COR-L47 (cell line): ENCODE measurements around the gene C11orf24.
"Not testable (repeated sequence)": the region's sequence is repeated elsewhere in the genome, so short reads cannot be mapped to it uniquely, and the experiment has no call there.

Experiments used
- DNase-seq: peaks from one replicate; lab custom pipeline; 2025; lab: John Stamatoyannopoulos, UW

The C11orf24 gene

DNA sequence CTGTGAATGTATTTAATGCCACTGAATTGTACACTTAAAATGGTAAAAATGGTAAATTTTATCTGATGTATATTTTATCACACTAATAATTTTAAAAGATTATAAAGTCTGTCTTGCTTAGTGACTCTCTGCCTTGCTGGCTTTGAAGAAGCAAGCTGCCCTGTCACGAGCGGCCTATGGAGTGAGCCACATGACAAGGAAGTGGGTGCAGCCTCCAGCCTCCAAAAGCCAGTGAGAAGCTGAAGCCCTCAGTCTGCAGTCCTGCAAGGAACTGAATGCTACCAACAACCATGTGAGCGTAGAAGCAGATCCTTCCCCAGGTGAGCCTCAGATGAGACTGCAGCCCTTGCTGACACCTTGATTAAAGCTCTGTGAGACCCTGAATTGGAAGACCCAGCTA, 20.0 kb downstream of the C11orf24 start:
- DNase-seq, result no peak

DNA sequence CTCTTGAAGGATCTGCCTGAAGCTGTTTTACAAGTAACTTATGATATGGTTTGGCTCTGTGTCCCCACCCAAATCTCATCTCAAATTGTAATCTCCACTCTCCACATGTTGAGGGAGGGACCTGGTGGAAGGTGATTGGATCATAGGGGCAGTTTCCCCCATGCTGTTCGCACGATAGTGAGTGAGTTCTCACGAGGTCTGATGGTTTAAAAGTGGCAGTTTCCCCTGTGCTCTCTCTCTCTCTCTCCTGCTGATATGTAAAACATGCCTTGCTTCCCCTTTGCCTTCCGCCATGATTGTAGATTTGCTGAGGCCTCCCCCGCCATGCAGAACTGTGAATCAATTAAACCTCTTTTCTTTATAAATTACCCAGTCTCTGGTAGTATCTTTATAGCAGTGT, 26.9 kb downstream of the C11orf24 start:
- not testable (repeated sequence) for DNase-seq

DNA sequence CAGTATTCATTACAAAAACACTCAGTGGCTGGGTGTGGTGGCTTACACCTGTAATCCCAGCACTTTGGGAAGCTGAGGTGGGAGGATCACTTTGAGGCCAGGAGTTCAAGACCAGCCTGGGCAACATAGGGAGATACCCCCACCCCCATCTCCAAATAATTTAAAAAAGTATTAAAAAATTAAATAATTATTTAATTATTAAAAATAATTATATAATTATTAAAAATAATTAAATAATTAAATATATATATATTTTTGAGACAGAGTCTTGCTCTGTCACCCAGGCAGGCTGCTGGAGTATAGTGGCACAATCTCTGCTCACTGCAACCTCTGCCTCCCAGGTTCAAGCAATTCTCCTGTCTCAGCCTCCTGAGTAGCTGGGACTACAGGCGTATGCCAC, 27.9 kb downstream of the C11orf24 start:
- not testable (repeated sequence) for DNase-seq

DNA sequence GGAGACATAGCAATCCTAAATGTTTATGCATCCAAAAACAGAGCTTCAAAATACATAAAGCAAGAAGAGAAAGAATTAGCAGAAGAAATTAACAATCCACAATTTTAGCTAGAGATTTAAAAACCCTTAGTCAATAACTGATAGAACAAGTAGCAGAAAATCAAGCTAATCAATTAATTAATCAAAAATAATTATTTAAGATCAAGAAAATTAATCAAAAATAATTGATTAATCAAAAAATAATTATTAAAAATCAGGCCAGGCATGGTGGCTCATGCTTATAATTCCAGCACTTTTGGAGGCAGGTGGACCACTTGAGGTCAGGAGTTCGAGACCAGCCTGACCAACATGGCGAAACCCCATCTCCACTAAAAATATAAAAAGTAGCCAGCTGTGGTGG, 29.2 kb downstream of the C11orf24 start:
- DNase-seq, result no peak

DNA sequence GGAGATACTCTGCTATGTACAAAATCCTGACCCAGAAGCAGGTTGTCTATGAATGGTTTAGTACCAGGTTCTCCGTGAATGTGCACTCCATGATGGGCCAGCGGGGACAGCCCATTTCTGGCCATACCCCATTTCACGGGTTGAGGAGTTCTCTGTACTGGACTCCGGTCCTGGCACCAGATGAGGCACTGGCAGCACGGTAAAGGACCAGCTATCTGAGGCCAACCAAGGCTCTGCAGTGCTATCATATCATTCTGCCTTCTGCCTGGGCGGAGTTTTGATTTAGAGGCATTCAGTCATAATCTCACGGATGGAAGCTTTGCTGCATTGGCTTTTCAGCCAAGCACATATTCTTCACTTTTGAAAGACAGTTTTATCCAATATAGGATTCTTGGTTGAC, 40.2 kb downstream of the C11orf24 start:
- no peak for DNase-seq

DNA sequence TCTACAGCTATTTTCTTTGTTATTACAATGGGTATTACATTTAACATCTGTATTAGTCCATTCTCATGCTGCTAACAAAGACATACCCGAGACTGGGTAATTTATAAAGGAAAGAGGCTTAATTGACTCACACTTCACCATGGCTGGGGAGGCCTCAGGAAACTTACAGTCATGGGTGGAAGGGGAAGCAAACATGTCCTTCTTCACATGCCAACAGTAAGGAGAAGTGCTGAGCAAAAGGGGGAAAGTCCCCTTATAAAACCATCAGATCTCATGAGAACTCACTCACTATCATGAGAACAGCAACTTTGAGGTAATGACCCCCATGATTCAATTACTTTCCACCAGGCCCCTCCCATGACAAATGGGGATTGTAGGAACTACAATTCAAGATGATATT, 42.2 kb downstream of the C11orf24 start:
- no peak for DNase-seq

DNA sequence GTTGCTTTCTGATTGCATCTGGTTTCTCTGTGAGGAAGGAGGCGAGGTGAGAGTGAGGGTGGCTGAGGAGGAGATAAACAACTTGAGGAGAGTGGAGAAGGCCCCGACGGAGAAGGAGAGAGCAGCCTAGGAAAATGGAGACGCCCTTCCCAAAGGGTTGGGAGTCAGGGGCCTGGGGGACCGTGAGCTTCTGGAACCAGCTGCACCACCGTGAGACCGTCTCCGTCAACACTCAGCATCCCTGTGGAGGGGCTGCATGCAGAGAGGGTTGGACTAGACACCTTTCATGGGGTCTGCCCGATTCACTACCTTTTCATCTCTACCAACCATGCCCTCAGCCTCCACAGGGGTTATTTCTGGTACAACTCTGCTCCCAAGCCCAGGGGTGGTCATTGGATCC, 45.4 kb downstream of the C11orf24 start:
- DNase-seq, result no peak

DNA sequence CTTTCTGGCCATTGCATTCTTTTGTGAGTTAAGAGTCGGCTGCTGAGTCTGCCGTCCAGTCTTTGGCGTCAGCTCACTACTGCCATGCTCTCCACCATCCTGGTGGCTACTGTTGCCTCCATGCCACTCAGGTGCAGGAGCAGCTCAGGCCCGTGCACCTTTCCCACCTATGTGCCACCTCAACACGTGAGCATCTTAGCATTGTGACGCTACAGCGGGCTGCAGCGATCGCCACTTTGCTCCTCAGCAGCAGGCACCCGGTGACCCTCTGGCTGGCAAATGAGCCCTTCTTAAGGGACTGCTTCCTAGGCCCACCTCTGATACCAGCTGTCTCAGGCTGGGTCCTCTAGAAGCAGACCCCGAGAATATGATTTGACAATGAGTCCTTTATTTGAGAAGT, 47.2 kb downstream of the C11orf24 start:
- DNase-seq, result no peak

DNA sequence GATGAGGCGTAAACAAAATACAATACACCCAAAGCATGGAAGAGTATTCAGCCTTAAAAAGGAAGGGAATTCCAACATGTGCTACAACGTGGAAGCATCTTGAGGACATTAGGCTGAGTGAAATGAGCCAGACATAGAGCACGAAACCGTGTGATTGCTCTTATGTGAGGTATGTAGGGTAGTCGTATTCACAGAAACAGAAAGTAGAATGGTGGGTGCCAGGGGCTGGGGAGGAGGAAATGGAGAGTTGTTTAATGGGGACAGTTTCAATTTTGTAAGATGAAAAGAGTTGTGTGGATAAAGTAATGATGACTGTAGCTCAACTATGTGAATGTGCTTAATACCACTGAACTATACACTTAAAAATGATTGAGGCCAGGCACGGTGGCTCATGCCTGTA, 48.5 kb downstream of the C11orf24 start:
- DNase-seq, result no peak

DNA sequence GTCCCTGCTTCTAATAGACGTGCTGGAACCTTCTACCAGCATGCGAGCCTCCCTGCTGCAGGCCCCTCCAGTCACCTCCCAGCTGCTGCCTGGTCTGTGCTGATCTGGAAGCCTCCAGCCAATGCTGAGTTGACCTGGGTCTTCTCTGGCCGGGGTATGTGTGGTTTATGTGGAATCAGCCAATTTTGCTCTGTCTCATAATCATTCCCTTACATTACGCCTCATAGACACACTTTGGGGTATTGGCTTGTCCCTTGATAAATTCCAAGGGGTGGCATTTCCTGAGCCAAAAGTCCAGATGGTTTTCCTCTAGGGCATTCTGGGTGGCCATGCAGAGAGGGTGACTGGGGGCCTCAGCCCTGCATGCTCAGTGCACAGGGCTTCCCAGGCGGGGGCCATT, 50.4 kb downstream of the C11orf24 start:
- DNase-seq, result no peak

DNA sequence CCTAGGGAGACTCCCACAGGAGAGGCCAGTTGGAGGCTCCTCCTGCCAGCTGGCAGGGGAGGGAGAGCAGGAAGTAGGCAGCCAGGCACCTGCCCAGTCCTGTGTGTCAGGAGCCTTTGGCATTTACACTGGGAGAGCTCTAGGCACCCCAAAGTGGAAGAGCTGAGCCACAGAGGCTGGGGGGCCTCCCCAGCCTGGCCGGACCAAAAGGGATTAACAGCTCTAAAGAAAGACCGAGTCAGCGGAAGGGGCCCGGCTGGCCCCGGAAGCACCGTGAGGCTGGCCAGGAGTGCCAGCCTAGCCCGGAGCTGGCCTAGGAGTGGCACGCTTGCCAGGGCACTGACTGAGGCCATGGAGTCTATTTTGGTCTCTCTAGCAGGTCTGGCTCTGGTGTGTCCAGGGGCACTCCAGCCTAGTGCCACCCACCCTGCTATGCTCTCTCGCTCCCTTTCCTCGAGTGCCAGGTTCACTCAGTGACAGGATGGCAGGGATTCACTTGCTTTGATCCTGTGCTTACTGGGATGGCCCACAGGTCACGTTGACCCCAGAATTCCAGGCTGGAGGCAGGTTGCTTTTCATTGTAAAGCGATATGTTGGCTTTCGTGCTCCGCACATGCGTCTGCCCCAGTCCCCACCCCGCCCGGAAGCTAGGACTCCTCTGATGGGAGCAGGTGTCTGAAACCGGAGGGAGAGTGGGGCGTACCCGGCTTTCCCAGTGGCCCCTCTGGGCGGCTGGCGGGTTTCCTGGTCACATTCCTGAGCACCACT, 55.4 kb downstream of the C11orf24 start:
- DNase-seq, result no peak

DNA sequence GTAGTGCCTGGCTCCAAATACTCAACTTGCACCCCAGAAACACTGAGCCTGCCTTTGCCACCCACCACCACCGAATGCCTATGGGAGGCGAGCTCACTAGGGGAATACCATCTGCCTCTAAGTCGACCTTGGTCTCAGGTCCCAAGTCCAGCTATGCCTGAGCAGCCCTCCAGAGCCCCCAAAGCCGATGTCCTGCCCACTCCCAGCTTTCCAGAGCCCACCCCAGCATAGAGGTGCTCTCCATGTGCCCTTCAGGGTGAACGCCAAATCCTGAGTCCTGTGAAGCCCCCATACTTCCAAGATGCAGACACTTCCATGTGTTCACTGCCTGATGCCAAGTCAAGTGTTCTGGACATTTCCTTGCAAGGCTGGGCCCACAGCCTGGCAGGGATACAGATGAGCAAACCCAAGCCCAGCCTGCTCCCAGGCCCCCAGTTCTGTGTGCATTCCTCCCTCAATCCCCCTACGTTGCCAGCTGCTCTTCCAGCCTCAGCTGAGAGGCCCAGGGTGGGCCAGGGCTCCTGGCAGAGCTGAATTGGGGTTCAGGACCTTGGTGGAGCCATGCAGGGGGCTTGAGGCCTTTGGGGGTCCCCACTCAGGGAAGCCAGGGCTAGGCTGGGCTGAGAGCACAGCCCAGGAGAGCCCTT, 56.1 kb downstream of the C11orf24 start:
- no peak for DNase-seq

DNA sequence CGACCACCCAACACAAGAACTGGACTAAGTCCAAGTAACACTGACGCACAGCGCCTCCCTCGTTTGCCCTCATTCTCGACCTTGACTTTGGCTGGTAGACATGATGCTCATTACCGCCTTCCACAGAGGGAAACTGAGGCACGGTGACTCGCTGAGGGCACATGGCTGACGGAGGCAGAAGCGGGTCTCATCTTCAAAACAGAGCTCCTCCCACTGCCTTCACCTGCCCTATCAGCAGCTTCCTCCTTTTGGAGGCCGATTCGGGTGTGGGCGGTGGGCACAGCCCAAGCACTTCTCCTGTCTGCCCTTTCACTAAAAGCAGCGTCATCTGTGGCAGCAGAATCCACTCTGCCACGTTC, 56.7 kb downstream of the C11orf24 start:
- no peak for DNase-seq

DNA sequence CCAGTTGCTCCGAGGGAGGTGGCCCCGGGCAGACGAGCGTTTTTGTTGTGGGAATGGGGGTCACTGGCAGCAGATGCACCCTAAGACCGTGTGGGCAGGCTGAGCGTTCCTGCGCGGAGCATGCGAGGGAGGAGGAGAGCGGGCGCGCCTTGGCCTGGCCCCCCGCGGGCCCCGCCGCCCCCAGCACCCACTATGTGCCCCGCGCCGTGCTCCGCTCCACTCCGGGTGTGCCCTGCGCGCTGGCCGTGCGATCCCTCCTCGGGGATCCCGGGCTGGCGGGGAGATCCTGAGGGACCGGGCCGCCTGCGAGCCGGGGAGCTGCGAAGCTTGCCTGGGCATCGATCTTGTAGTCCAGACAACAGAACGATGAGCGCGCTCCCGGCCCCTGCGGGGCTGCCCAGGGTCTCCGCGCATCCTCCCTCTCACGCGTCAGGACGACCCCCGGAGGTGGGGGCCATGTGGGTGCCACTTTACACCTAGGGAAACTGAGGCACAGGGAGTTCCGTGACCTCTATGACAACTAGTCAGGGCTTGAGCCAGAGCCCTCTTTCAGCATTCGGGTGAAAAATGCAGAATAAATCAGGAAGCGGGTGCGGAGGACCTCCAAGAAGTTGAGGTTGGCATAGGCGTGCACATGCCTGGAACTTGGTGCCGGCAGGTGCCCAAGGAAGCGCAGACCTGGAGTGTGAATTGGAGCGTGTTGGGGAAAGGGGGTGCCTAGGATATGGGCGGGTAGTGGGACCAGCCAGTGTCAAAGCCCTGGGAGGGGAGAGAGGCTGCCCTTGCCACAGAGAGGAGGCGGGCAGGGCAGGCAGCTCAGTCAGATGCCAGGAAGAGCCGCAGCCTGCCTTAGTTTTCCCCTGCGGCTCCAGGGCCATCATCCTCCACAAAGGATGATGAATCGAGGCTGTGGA, 57.3 kb downstream of the C11orf24 start:
- peak; percentile 29 for DNase-seq

DNA sequence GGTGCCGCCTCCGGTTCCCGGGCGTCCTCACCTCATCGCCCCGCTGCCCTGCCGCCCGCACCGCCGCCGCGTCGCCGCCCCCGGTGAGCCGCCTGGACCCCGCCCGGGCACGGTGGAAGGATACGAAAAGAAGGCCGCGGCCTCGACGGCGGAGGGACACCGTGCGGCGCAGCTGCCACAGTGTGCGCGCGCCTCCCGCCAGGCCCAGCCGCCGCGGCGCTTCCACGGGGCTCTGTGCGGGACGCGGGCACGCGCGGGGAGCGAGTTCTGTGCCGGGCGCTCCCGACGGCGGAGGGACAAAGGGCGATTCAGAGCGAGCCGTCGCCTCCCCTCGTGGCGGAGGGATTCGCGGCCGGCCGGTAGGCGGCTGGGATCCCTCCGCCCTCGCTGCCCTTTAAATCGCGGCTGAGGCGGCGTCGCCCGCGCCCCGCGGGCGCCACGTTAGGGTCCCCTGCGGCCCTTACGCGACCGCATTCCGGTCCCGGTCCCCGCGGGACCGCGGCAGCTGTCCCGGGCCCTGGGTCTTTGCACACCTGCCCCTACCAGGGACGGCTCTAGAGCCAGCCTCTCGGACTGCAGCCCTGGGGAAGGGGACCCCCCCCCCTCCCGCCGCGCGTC, 58.1 kb downstream of the C11orf24 start:
- peak; percentile 93 for DNase-seq

DNA sequence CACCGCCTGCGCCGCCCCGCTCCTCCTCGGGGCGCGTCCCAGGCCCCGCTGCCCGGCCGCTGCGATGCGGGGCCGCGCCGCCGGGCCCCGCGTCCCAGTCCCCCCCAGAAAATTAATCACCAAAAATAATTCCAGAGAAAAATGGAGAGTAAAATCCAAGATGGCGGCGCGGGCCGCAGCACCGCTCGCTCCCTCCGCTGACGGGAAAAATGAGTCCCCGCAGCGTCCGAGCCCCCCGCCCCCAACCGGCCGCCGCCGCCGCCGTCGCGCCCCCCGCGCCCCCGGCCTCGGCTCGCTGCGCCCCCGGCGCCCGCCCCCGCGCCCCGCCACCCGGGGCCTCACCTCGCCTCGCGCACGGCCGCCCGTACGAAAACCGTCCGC, 58.6 kb downstream of the C11orf24 start, which contains the start of gene KMT5B:
KMT5B (minus strand) TSS at position 162 of the 381 bp plus-strand sequence. CDS start 23,220 bp downstream, outside the sequence.
- DNase-seq, result no peak

DNA sequence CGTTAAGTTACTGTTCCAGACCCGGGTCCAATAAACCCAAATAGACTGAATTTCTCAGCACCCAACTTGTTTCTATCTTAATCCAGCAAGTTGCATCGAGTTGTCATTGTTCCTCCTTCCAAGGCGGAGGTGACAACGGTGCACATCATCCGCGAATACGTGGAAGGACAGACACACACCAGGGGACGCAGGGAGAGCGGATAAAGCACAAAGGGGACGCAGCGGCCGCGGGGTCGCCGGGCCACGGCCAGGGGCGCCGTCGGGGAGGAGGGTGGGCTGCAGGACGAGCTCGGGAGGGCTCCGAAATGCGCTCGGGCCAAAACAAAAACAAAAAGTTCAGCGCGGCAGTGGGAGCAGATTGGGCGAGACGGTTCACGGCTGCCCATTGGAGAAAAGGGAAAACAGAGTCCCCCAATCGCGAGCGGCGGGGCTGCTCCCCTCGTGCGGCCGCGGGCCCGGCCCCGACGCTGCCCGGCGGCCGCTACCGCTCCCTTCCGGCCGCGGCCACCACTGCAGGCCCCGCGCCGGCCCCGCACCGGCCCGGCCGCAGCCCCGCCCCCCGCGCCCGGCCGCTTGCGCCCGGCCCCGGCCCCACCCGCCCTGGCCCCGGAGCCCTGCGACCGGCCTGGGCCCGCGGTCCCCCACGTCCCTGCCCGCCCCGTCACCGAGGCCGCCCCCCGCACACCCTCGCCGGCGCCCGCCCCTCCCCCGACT, 59.2 kb downstream of the C11orf24 start:
- DNase-seq, result peak; percentile 55

DNA sequence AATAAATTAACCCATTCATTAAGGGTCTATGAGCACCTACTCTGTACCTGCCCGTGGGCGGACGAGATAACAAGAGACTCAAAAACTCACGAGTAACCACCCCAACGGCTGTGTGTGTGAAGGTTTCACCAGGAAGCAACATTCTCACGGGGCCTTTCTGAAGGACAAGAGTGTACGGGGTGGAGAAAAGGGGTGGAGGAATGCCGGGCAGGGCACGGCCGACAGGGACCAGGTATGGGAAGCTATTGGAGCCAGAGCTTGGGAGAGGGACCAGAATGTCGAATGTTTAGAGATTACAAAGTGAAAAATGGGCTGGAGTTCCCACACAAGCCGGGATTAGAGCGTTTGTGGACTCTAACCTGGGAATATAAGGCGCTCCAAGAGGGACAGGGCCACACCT, 60.2 kb downstream of the C11orf24 start:
- DNase-seq, result no peak
